GM12878 (cell line): ENCODE measurements around the gene VCL. TPM values are rescaled to one million over a fixed set of nuclear protein-coding genes. Genes with fewer than 3 reads are reported as not detected.

Source experiments
- ATAC-seq: fragments of 200-7000 bp; cut with Tn5 transposase; 3 replicates; pipeline ENCODE4 v1.9.1; 2020; ENCODE audit warnings: mild to moderate bottlenecking, moderate library complexity
- BruUV-seq: library from RNA; stranded (reverse); fragments of 400-500 nt; replicated peaks from 2 replicates; lab custom pipeline; 2021; lab: Mats Ljungman, UMichigan
- CTCF ChIA-PET: fragments of 300-600 bp; sonication (Branson Sonifier 250); formaldehyde crosslinking; extraction: SDS; loops from one replicate; lab custom pipeline; 2021; ENCODE audit warnings: inconsistent platforms; lab: Yijun Ruan, JAX
- POLR2A ChIA-PET: fragments of 350-600 bp; formaldehyde crosslinking; extraction: SDS; loops from one replicate; lab custom pipeline; 2021; ENCODE audit warnings: inconsistent platforms; lab: Charles Lee
- RAD21 ChIA-PET: fragments of 300-600 bp; sonication (Branson Sonifier 250); formaldehyde crosslinking; loops from one replicate; lab custom pipeline; 2023; ENCODE audit warnings: antibody characterized with exemption; ENCODE audit not compliant: unreplicated experiment; lab: Charles Lee
- SMC1A ChIA-PET: fragments of 300-600 bp; sonication (Branson Sonifier 250); formaldehyde crosslinking; loops from one replicate; lab custom pipeline; 2023; ENCODE audit not compliant: unreplicated experiment, uncharacterized antibody; lab: Charles Lee
- DNase-seq: peaks from one replicate; pipeline ENCODE4 v3.0.0-alpha.2; 2011; ENCODE audit warnings: low read depth, low spot score
- FAIRE-seq: peaks from 3 replicates; lab custom pipeline; 2011; peaks lifted over from hg19 to GRCh38; lab: Jason Lieb, UNC
- H2AFZ ChIP-seq: 2 replicates; pipeline ENCODE4 v1.6.0; 2011; ENCODE audit warnings: low read depth, low read length, control low read depth; ENCODE audit not compliant: control insufficient read depth
- H3K27ac ChIP-seq: 2 replicates; pipeline ENCODE4 v1.5.1; 2011; ENCODE audit warnings: control low read depth; ENCODE audit not compliant: control insufficient read depth, insufficient read depth
- H3K27me3 ChIP-seq, 2 experiments: replicated peaks in 1 of 2; 2 replicates each; pipeline versions ENCODE4 v1.6.0 to v1.6.1; 2011; ENCODE audit warnings: low read length in 1 of 2; ENCODE audit not compliant: control insufficient read depth in 2 of 2, insufficient read depth in 2 of 2
- H3K36me3 ChIP-seq, 2 experiments: 2 replicates each; pipeline ENCODE4 v1.5.1; 2011; ENCODE audit warnings: low read length in 1 of 2; ENCODE audit not compliant: control insufficient read depth in 2 of 2, insufficient read depth in 2 of 2
- H3K4me1 ChIP-seq: 2 replicates; pipeline ENCODE4 v1.6.1; 2011; ENCODE audit warnings: mild to moderate bottlenecking, low read length, moderate library complexity, mixed read lengths; ENCODE audit not compliant: control insufficient read depth, insufficient read depth
- H3K4me2 ChIP-seq: 2 replicates; pipeline ENCODE4 v1.6.0; 2011; ENCODE audit warnings: control low read depth; ENCODE audit not compliant: control insufficient read depth, insufficient read depth
- H3K4me3 ChIP-seq: fragments of 200-600 bp; sonication (generic); 2 replicates; pipeline ENCODE4 v1.5.1; 2016
- H3K79me2 ChIP-seq: 2 replicates; pipeline ENCODE4 v1.6.0; 2011; ENCODE audit warnings: low read length; ENCODE audit not compliant: control insufficient read depth, insufficient read depth
- H3K9ac ChIP-seq: 2 replicates; pipeline ENCODE4 v1.8.0; 2011; ENCODE audit warnings: low read length, control low read depth, mixed read lengths; ENCODE audit not compliant: control insufficient read depth, insufficient read depth
- H3K9me3 ChIP-seq: replicated peaks from 3 replicates; pipeline ENCODE4 v1.5.1; 2011; ENCODE audit warnings: mild to moderate bottlenecking, low read length; ENCODE audit not compliant: control insufficient read depth, insufficient read depth
- H4K20me1 ChIP-seq: 2 replicates; pipeline ENCODE4 v1.6.0; 2011; ENCODE audit not compliant: control insufficient read depth, insufficient read depth
- CREB1 ChIP-seq: IDR thresholded peaks from 2 replicates; pipeline ENCODE4 v1.6.1; 2012; ENCODE audit warnings: low read depth, mild to moderate bottlenecking, inconsistent platforms
- CUX1 ChIP-seq: IDR thresholded peaks from 2 replicates; pipeline ENCODE4 v1.6.1; 2012; ENCODE audit warnings: improper control_type of control experiment, low read depth, low read length; ENCODE audit not compliant: insufficient replicate concordance
- ELK1 ChIP-seq: IDR thresholded peaks from 2 replicates; pipeline ENCODE4 v1.6.1; 2012; ENCODE audit warnings: low read depth, low read length, improper control_type of control experiment
- EP300 ChIP-seq, 2 experiments: fragments of 150-350 bp in 1 of 2; IDR thresholded peaks; 2 replicates each; pipeline ENCODE4 v1.6.1; 2011 to 2012; ENCODE audit warnings: low read depth in 2 of 2, low read length in 2 of 2, borderline replicate concordance in 1 of 2, improper control_type of control experiment in 1 of 2, inconsistent platforms in 1 of 2; ENCODE audit not compliant: control insufficient read depth in 1 of 2
- ETV6 ChIP-seq, 2 experiments: fragments of 450-650 bp in 1 of 2; IDR thresholded peaks in 1 of 2; conservative IDR thresholded peaks in 1 of 2; 2 replicates each; pipeline ENCODE4 v1.6.1; 2014; ENCODE audit warnings: antibody characterized with exemption in 1 of 2, borderline replicate concordance in 1 of 2, low read depth in 1 of 2, mild to moderate bottlenecking in 1 of 2, moderate library complexity in 1 of 2
- MAX ChIP-seq: IDR thresholded peaks from 2 replicates; pipeline ENCODE4 v1.6.1; 2012; ENCODE audit warnings: low read depth, low read length, improper control_type of control experiment
- MLLT1 ChIP-seq: fragments of 450-650 bp; IDR thresholded peaks from 2 replicates; pipeline ENCODE4 v1.6.1; 2016; ENCODE audit warnings: mild to moderate bottlenecking
- MTA3 ChIP-seq: IDR thresholded peaks from 2 replicates; pipeline ENCODE4 v1.6.1; 2012; ENCODE audit warnings: low read length, inconsistent platforms, borderline replicate concordance
- MXI1 ChIP-seq: fragments of 150-350 bp; IDR thresholded peaks from 2 replicates; pipeline ENCODE4 v1.6.1; 2011; ENCODE audit warnings: low read depth, mild to moderate bottlenecking, inconsistent platforms, low read length, improper control_type of control experiment
- NFYA ChIP-seq: IDR thresholded peaks from 2 replicates; pipeline ENCODE4 v1.6.1; 2011; ENCODE audit warnings: low read depth, mild to moderate bottlenecking, low read length, improper control_type of control experiment, borderline replicate concordance
- ZNF622 ChIP-seq: fragments of 450-650 bp; IDR thresholded peaks from 2 replicates; pipeline ENCODE4 v1.6.1; 2017; ENCODE audit warnings: mild to moderate bottlenecking, inconsistent platforms
- WGBS: methylation state at CpG from one replicate; pipeline ENCODE4 v1.1.6; 2016; ENCODE audit warnings: low lambda C conversion rate; ENCODE audit not compliant: insufficient replicate concordance, insufficient coverage; ENCODE audit errors: missing lambda C conversion rate; 5-methylcytosine and 5-hydroxymethylcytosine counted together
- in situ Hi-C: fragments of 300-500 bp; cut with MboI; formaldehyde crosslinking; loops from 9 replicates; pipeline ENCODE4 v1.14.3; 2018; ENCODE audit warnings: mixed read lengths
- intact Hi-C: fragments of 100-400 bp; cut with micrococcal nuclease; formaldehyde crosslinking; loops from one replicate; pipeline ENCODE4 v1.14.2; 2022; ENCODE audit not compliant: unreplicated experiment
- polyA plus RNA-seq, 11 experiments: library from polyadenylated mRNA; depleted of rRNA in 4 of 11; unstranded in 6 of 11; stranded (reverse) in 5 of 11; fragments of >200 nt; fragmentation: Nextera tagmentation in 4 of 11; fragmentation: Illumina TruSeq in 1 of 11; extraction: Ambion mirVana in 4 of 11; extraction: Trizol in 1 of 11; gene quantifications; 1 replicate in 1 of 11; 2 replicates in 10 of 11; pipeline versions ENCODE4 v1.2.1 to v1.2.3, GENCODE V29; 2011 to 2016; ENCODE audit warnings: inconsistent platforms in 2 of 11, missing spikeins in 2 of 11, low read depth in 1 of 11
- total RNA-seq, 4 experiments: library from RNA; depleted of rRNA in 3 of 4; stranded (reverse); fragments of >200 nt in 3 of 4; fragmentation: Illumina TruSeq in 1 of 4; extraction: Trizol in 1 of 4; gene quantifications; 2 replicates each; pipeline versions ENCODE4 v1.2.1 to v1.2.3, GENCODE V29; 2013 to 2021

VCL gene
- total and polyA plus RNA-seq, 10 of the 15 experiments (the other 5 are each of a cell fraction or from before 2014, with no cell fraction given), result 6.7 to 54.6 (median 24.3) TPM

- no peak for TF ChIP-seq CUX1
- no peak for TF ChIP-seq ZNF622
- TF ChIP-seq NFYA, result no peak
These were observed 53.9 kb downstream of the VCL start (continued) for GRCh38 chr10:74051736-74052342.

GRCh38 chr10:74052994-74053393, 55.1 kb downstream of the VCL start:
- WGBS, result 92% methylated on average over 1 of the region's 1 CpG
- ChIA-PET RAD21 (interaction anchor here (1.0 to 2.1 kb wide), 4 partner anchors 22 to 167 kb away, joined by 3 to 5 read pairs (median 4); no protein-coding TSS in a partner anchor), SMC1A (interaction anchor here (1.0 to 4.4 kb wide), 4 partner anchors 13 to 53 kb away, joined by 3 to 19 read pairs (median 4); no protein-coding TSS in a partner anchor), POLR2A (no interaction called here), CTCF (interaction anchor here (1.0 to 2.0 kb wide), 6 partner anchors 10 to 169 kb away, joined by 3 to 5 read pairs (median 4); no protein-coding TSS in a partner anchor)
- no peak for DNase-seq
- Histone ChIP-seq H3K9me3 (no peaks in the 10 kb centered on the region), H3K4me2 (no peak overlapping the region), H2AFZ (no peak overlapping the region), H3K9ac (no peak overlapping the region), H3K27me3 (no peaks in the 10 kb centered on the region), H3K4me3 (no peak overlapping the region), H3K27ac (no peak overlapping the region), H3K4me1 (peaks cover 19% of the 10 kb centered on the region), H3K79me2 (no peaks in the 10 kb centered on the region), H3K36me3 (no peaks in the 10 kb centered on the region), H4K20me1 (no peaks in the 10 kb centered on the region)
- ATAC-seq, result no peak
- BruUV-seq, result no TSS peak
- in situ Hi-C loops (no loop called here), intact Hi-C loops (no loop called here)
- FAIRE-seq, result no peak
- no peak for TF ChIP-seq MAX
- no peak for TF ChIP-seq MLLT1
- TF ChIP-seq ELK1, result no peak
- no peak for TF ChIP-seq EP300 (IDR thresholded peaks at IDR 0.05; ENCODE audit: borderline replicate concordance in 1 of 2, control insufficient read depth in 1 of 2, low read depth in 2 of 2, low read length in 2 of 2)
- no peak for TF ChIP-seq MXI1
- no peak for TF ChIP-seq CREB1
- TF ChIP-seq MTA3, result no peak
- TF ChIP-seq ETV6 (conservative IDR thresholded peaks at IDR 0.05 in 1 of 2, IDR thresholded peaks at IDR 0.05 in 1 of 2; ENCODE audit: borderline replicate concordance in 1 of 2, low read depth in 1 of 2), result no peak
